ENCODE data around the gene PRUNE2.
"Not testable (repeated sequence)": the region's sequence is repeated elsewhere in the genome, so short reads cannot be mapped to it uniquely, and the experiment has no call there.

PRUNE2 gene

GRCh38 chr9:76784881-76785280 lies 121.0 kb downstream of the PRUNE2 start:
- DNase-seq, result no peak

GRCh38 chr9:76772686-76773445 lies 133.0 kb downstream of the PRUNE2 start:
- DNase-seq, result no peak

GRCh38 chr9:76766126-76766525 lies 139.8 kb downstream of the PRUNE2 start:
- no peak for DNase-seq

GRCh38 chr9:76764138-76764537 lies 141.8 kb downstream of the PRUNE2 start, which contains the start of gene PCA3:
Gene PCA3, plus strand, starts transcription at chr9:76764438.
- DNase-seq, result no peak

- DNase-seq, result no peak
Observed at GRCh38 chr9:76761448-76761847, 144.5 kb downstream of the PRUNE2 start.

GRCh38 chr9:76759732-76760131 lies 146.2 kb downstream of the PRUNE2 start:
- no peak for DNase-seq

- no peak for DNase-seq
Observed at GRCh38 chr9:76758476-76758875, 147.4 kb downstream of the PRUNE2 start.

- DNase-seq, result no peak
Observed at GRCh38 chr9:76756941-76757673, 148.8 kb downstream of the PRUNE2 start.

- no peak for DNase-seq
Observed at GRCh38 chr9:76756268-76756640, 149.7 kb downstream of the PRUNE2 start.

- no peak for DNase-seq
Observed at GRCh38 chr9:76751001-76751400, 154.9 kb downstream of the PRUNE2 start.

- no peak for DNase-seq
Observed at GRCh38 chr9:76744336-76744735, 161.6 kb downstream of the PRUNE2 start.

- no peak for DNase-seq
Observed at GRCh38 chr9:76743931-76744330, 162.0 kb downstream of the PRUNE2 start.

GRCh38 chr9:76742890-76743289 lies 163.0 kb downstream of the PRUNE2 start:
- DNase-seq, result not testable (repeated sequence)

GRCh38 chr9:76741524-76741923 lies 164.4 kb downstream of the PRUNE2 start:
- no peak for DNase-seq

- DNase-seq, result no peak
Observed at GRCh38 chr9:76738402-76738801, 167.5 kb downstream of the PRUNE2 start.

GRCh38 chr9:76737154-76737902 lies 168.6 kb downstream of the PRUNE2 start:
- no peak for DNase-seq

GRCh38 chr9:76734716-76735115 lies 171.2 kb downstream of the PRUNE2 start:
- no peak for DNase-seq

GRCh38 chr9:76733096-76733495 lies 172.8 kb downstream of the PRUNE2 start:
- no peak for DNase-seq

GRCh38 chr9:76732341-76732958 lies 173.5 kb downstream of the PRUNE2 start:
- no peak for DNase-seq

GRCh38 chr9:76730801-76731200 lies 175.1 kb downstream of the PRUNE2 start:
- no peak for DNase-seq

- DNase-seq, result no peak
Observed at GRCh38 chr9:76729980-76730737, 175.8 kb downstream of the PRUNE2 start.

GRCh38 chr9:76729116-76729515 lies 176.8 kb downstream of the PRUNE2 start:
- no peak for DNase-seq
